Mucosa of gallbladder (tissue), 1 donor: ENCODE data around the gene SCN4A. TPM values are rescaled to one million over a fixed set of nuclear protein-coding genes. Genes with fewer than 3 reads are reported as not detected.

Experiments used
- DNase-seq: peaks from one replicate; pipeline ENCODE4 v3.0.0-alpha.2; 2020; ENCODE audit warnings: low spot score
- total RNA-seq: library from RNA; stranded (reverse); gene quantifications from one replicate; pipeline ENCODE4 v1.2.1, GENCODE V29; 2021
- donor health status: DM: no; HTN: no; CAD: no.

SCN4A gene
- total RNA-seq, 1 donor from 2014 or later = 1.2 TPM

DNA sequence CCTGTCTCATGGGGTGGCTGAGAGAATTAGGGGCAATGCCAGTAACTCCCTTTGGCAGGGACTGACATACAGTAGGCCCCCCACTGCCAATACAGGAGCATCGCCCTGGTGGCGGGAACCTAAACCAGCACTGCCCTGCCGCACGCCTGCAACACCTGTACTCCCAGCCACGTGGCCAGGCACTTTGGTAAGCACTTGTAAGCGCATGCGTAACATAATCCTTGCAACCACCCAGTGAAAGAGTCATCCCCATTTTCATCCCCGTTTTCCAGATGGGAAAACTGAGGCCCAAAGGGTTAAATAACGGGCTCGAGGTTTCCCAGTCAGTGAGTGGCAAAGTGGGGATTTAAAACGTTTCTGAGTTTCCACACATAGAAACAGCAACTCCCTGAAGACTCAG is 17.5 kb downstream of the SCN4A start:
- DNase-seq = no peak

DNA sequence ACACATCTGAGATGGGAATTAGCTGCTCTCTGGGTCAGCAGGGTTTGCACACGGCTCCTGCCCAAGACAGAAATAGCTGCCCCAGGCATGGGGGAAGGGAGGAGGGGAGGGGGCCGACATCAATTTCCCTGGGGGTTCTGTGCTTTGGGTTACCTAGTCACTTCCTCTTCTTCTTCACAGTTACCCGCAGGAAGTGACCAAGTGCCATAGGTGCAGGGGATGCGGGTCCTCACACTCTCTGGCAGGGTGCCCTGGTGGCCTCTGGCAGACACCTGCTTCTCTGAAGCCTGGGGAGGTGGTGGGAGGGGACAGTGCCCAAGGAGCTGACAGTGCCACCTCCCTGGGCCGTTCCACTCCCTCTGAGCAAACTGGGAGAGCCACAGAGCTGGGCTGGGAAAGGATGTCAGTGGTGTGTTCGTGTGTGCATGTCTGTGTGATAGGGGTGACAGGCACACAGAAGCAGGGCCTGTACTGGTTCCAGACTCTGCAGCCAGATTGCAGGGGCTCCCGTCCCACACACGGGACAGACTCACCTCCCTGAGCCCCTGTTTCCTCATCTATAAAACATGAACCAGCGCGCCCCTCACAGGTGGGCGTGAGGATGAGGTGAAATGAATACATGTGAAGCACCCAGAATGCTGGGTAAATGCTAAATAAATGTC is 18.2 kb downstream of the SCN4A start:
- DNase-seq = no peak

GRCh38 chr17:63950940-63951907 is 21.5 kb downstream of the SCN4A start:
- DNase-seq = peak; percentile 47

GRCh38 chr17:63949576-63950250 is 23.0 kb downstream of the SCN4A start:
- no peak for DNase-seq

- DNase-seq = no peak
These were observed 24.2 kb downstream of the SCN4A start for GRCh38 chr17:63948521-63948920.

GRCh38 chr17:63947711-63948330 is 24.9 kb downstream of the SCN4A start:
- no peak for DNase-seq

- DNase-seq = peak; percentile 30
These were observed 26.0 kb downstream of the SCN4A start for GRCh38 chr17:63946440-63947363.

- no peak for DNase-seq
These were observed 26.8 kb downstream of the SCN4A start for GRCh38 chr17:63945784-63946439.

DNA sequence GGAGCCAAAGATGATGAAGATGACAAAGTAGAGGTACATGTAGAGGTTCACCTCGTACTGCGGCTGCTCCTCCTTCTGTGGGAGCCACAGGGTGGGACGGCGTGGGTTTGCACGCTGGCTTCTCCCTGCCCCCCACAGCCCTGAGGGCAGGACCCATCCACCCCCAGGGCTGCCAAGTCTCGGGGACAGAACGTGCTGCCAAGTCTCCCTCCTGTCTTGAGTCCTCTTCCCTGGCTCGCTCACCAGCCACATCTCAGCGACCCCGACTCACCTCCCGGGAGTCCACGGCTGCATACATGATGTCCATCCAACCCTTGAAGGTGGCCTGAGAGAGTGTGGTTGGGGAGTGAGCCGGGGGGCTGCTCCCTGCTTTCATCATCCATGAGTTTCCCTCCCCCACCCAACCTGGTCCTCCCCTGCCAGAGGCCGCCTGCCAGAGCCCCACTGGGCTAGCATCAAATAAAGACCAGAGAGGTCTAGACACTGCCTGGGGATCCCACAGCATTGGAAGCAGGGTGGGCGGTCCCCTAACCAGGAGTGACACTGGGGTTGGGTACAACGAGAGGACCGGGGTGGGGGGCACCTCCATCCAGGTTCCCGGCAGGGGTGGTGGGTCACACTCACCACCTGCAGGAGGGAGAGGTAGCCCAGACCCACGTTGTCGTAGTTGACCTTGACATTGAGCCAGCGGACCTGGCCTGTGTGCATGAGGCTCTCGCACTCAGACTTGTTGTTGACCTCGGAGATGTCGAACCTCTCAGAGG is 27.8 kb downstream of the SCN4A start:
- DNase-seq = no peak

GRCh38 chr17:63943745-63944144 is 29.0 kb downstream of the SCN4A start:
- DNase-seq = no peak

- no peak for DNase-seq
These were observed 30.3 kb downstream of the SCN4A start for GRCh38 chr17:63942309-63942985.

GRCh38 chr17:63941751-63942150 is 31.0 kb downstream of the SCN4A start:
- no peak for DNase-seq

- DNase-seq = no peak
These were observed 31.6 kb downstream of the SCN4A start for GRCh38 chr17:63941162-63941561.

DNA sequence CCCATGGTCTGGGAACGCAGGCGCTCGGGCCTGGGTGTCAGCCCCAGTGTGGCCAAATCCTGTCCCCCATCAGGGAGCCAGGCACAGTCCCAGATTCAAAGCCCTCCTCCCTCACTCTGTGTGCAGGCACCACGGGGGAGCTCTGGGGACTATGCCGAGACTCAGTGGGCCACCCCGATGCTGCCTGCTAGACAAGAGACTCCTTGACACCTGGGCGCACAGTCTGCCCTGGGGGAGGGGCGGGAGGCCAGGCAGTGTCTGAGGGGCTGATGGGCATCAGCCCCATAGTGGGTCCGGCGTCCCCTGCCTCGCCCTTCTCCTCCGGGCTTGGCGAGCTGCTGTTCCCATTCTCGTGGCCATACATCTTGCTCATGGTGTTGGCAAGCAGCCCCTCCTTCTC is 32.1 kb downstream of the SCN4A start:
- DNase-seq = no peak

DNA sequence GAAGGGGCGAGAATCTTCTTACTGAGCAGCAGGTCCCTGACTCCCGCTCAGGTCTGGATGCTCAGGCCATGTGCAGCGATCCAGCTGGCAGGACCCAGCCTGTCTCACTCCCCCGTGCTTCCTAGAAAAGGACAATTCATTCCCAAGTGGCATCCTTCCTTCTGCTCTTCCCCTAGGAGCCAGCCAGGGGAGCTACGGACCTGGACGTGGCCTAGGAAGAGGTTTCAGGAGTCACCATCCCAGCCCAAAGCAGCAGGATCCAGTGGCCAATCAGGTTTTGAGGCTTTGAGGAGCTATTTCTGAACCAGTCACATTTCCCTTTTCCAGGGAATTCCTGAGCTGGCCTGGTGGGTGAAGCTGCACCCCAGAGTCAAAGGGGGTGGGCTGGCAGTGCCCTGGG is 32.8 kb downstream of the SCN4A start:
- no peak for DNase-seq

- no peak for DNase-seq
These were observed 33.3 kb downstream of the SCN4A start for GRCh38 chr17:63939401-63939800.

DNA sequence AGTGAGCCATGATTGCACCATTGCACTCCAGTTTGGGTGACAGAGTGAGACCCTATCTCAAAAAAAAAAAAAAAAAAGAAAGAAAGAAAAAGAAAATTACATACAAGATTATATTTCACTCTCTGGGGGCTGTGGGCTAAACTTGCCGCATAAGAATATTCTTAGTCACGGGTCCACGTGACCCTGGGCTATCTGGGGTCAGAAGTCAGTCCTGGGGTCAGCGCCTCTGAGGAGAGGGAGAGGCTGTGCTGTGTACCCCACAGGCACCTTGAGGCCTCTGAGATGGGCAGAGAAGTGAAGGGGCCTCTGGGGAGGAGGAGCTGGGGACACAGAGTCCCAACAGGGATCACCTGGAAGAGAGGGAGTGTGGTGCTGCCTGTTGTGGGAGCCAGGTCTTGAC is 34.8 kb downstream of the SCN4A start:
- no peak for DNase-seq

- DNase-seq = no peak
These were observed 35.4 kb downstream of the SCN4A start for GRCh38 chr17:63937319-63937718.
